Activated effector memory CD4-positive, alpha-beta T cell treated with Interleukin-2 at 50 U/mL for 16 hours (primary cell): ENCODE results near the gene ADAP1.

Experiments used
- DNase-seq: peaks from one replicate; pipeline ENCODE4 v3.0.0-alpha.2; 2020

ADAP1 gene

GRCh38 chr7:903921-904755 is 50.3 kb downstream of the ADAP1 start:
- no peak for DNase-seq

- DNase-seq: no peak
Measured at GRCh38 chr7:902996-903395, 51.5 kb downstream of the ADAP1 start.

GRCh38 chr7:901388-902154 is 52.9 kb downstream of the ADAP1 start:
- DNase-seq: no peak

DNA sequence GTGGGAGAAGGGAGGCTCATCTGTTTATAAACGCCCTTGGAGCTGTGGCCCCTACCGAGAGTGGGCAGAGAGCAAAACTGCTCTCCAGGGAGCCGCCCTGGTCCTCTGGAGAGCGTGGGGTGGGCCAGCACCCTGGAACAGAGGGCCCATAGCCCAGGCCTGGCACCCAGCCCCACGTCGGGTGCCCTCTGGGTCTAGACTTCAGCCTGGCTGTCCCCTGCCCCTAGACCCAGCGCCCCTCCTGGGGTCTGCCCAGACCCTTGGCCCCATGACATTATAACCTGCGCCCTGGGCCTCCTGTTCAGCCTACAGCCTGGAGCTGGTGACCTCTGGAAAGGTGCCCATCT is 53.5 kb downstream of the ADAP1 start:
- no peak for DNase-seq

- no peak for DNase-seq
Measured at GRCh38 chr7:900331-901040, 54.0 kb downstream of the ADAP1 start.

DNA sequence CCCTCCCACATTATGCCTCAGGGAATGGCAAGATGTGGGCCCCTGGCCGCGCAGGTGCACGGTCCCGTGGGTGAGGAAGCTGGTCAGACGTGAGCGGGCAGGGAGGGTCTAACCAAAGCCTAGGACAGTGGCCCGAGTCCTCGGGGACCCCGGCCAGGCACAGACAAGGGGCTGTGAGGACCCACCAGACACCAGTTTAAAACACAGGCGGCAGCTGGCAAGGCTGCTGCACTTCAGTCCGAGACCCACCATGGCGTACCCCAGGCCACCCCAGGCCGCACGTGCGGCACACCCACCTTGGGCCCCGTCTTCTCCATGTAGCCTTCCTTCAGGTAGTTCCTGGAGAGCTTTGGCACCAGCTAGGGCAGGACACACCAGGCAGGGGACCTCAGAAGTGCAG is 54.7 kb downstream of the ADAP1 start:
- no peak for DNase-seq

DNA sequence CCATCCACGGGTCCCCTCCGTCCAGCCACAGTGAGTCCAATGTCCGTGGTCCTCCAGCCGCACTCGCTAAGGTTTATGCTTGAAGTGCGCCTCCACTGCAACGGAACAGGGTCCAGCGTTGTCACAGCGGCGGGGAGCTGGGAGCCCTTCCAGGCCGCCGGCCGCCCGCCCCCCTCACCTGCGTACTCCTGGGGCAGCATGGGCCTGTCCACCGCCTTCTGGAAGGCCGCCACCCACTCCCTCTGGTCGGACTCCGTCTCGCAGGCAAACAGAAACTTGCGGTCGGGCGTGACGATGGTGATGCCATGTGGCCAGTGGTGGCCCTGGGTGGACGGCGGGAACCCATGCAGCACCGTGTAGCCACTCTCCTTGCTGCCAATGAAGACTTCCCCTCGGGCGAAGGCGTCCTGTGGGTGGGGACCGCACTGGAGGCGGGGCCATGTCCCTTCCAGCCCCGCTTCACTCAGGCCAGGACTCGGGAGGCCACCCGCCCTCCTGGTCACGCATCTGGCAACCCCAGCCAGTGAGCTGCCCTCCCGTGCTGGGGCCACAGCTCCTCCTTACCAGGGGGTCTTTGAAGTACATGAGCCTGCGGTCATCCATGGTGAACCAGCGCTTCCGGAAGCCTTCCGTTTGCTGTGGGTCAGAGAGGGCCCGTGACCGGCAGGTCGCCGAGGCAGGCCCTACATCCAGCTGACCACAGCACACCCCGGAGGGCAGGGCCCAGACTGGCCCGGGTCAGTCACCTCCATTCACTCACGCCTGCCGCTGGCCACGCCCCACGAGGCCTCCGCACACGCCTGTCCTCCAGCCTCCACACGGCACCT is 55.4 kb downstream of the ADAP1 start:
- DNase-seq: no peak

GRCh38 chr7:898460-898854 is 56.0 kb downstream of the ADAP1 start:
- DNase-seq: no peak

- DNase-seq: no peak
Measured at GRCh38 chr7:897771-898376, 56.6 kb downstream of the ADAP1 start.

DNA sequence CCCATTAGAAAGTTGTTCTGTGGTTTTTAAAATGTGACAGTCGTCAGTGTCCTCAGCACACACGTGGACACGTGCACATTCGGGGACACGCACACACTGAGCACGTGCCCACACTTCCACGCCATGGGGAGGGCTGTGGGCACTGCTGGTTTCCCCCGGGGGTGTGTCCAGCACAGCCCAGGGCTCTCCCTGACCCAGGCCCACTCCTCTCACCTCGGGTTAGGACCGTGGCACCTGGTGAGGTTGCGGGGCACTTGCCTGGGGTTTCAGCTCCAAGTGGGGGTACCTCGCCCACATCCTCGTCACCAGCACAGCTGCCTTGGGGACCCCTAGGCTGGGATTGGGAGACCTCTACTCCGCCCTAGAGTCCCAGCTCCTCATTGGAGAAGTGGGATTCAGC is 57.4 kb downstream of the ADAP1 start:
- DNase-seq: no peak

GRCh38 chr7:896346-897075 is 58.0 kb downstream of the ADAP1 start:
- no peak for DNase-seq

- DNase-seq: no peak
Measured at GRCh38 chr7:895451-896052, 58.9 kb downstream of the ADAP1 start.

GRCh38 chr7:894927-895450 is 59.5 kb downstream of the ADAP1 start:
- no peak for DNase-seq

DNA sequence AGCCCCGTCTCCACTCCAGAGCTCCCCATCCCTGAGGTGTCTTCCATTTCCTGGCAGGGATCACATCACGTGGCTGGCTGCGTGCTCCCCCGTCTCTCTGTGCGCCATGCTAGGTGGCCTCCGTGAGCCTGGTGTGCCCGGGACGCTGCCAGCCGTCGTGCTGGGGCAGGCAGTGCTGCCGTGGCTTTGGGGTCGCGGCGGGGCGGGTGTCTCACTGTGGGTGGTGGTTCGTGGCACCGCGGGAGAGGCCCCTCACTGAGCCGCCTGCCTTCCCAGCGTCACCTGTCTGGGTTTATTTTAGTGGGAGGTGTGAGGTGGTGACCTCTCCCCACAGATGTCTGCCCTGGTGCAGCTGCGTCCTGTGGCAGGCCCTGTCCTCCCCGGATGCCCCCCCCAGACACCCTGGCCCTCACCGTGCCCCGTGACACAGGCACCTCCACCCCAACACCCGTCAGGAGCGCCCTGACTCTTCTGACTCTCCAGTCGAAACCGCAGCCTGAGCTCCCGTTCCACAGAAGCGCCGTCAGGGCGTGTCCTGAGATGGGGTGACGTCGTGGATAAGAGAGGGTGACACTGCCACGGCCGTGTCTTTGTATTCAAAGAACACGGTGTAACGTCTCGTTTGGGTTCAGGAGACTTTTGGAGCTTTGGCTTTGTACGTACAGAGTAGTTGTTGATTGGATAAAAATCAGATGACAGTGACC is 60.2 kb downstream of the ADAP1 start:
- no peak for DNase-seq

DNA sequence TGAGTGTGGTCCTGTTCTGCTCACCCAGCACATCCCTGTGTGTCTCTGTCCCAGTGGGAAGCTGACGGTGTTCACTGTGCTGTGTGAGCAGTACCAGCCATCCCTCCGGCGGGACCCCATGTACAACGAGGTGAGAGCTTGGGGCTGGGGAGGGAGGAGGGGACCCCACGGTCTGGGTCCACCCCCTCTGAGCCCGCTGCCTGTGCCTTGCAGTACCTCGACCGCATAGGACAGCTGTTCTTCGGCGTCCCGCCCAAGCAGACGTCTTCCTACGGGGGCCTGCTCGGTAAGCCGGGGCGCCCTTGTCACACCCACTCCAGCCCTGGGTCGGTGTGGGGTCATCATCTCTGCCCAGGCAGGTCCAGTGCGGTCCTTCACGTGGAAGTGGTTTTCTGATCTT is 60.8 kb downstream of the ADAP1 start:
- DNase-seq: no peak

GRCh38 chr7:892648-893593 is 61.6 kb downstream of the ADAP1 start:
- no peak for DNase-seq

GRCh38 chr7:891805-892204 is 62.7 kb downstream of the ADAP1 start:
- no peak for DNase-seq

DNA sequence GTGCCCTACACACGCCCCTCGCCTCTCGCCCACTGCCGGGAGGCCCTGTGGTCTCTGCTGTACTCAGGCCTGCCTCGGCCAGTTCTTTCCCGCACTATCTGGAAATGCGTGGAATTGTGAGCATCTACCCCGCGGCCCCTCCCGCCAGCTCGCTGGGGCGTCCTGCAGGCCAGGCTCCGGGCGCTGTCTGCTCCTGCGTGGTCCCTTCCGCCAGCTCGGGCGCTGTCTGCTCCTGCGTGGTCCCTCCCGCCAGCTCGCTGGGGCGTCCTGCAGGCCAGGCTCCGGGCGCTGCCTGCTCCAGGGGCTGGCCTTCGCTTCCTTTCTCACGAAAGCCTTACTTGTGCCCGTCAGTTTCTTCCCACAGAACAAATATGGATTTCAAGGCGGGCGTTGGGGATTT is 63.2 kb downstream of the ADAP1 start:
- no peak for DNase-seq

DNA sequence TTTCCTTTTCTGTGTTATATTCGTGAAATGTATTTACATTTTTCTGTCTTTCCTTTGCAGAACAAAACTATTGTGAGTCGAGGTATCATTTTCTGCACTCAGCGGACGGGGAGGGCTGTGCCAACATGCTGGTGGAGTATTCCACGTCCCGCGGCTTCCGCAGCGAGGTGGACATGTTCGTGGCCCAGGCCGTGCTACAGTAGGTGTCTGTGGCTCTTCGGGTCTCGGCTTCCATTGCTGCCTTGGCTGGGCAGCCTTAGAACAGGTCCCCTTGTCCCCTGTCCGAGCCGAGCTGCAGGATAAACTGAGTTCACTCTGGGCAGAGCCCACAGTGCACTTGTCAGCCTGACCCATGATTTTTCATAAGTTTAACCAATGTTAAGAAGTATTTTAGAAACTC is 63.6 kb downstream of the ADAP1 start:
- DNase-seq: no peak
